GM03348 (cell line): Measurements from ENCODE around the gene AP1B1.
"Not testable (repeated sequence)": the region's sequence is repeated elsewhere in the genome, so short reads cannot be mapped to it uniquely, and the experiment has no call there.

Source experiments
- DNase-seq: peaks from one replicate; pipeline ENCODE4 v3.0.0; 2012; ENCODE audit warnings: low spot score

AP1B1 gene

DNA sequence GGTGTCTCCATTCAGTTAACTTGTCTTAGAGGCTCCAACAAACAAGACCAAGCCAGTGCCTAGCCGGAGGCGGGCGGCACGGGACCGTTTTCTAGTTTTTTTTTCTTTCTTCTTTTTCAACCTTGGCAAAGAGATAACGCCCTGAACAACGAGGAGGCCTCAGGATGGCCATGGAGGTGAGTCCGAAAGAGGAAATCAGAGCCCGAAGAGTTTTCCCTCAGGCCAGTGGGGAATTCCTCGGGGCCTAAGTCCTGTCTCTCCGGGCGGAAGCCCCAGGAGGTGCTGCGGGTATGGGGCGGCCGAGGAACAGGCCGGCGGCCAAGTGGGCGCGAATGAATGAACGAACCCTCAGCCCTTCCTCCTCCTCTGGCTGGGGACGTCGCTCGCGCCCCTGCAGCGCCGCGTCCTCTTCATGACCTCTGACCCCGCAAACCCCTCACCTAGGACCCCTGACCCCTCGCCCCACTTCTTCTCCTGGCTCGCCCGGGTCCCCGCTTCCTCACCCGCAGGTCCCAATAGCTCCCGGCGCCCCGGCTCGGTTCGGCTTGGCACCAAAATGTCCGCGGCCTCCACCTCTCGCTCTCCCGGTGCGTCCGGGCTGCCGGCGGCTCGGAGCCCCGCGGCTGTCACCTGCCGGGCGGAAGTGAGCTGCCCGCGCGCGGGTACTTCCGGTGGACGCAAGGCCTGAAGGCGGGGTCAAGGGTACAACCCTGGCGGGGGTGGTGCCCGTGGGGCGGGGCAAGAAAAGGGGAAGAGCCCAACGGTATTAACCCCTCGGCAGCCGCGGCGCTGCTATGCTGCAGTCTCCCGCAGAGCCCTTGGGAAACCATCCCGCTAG is at the start of gene AP1B1:
TSS of gene AP1B1 (minus strand) at position 650 of the 838 bp plus-strand sequence. CDS start 21,327 bp downstream, outside the sequence.
- DNase-seq, result peak; percentile 98

DNA sequence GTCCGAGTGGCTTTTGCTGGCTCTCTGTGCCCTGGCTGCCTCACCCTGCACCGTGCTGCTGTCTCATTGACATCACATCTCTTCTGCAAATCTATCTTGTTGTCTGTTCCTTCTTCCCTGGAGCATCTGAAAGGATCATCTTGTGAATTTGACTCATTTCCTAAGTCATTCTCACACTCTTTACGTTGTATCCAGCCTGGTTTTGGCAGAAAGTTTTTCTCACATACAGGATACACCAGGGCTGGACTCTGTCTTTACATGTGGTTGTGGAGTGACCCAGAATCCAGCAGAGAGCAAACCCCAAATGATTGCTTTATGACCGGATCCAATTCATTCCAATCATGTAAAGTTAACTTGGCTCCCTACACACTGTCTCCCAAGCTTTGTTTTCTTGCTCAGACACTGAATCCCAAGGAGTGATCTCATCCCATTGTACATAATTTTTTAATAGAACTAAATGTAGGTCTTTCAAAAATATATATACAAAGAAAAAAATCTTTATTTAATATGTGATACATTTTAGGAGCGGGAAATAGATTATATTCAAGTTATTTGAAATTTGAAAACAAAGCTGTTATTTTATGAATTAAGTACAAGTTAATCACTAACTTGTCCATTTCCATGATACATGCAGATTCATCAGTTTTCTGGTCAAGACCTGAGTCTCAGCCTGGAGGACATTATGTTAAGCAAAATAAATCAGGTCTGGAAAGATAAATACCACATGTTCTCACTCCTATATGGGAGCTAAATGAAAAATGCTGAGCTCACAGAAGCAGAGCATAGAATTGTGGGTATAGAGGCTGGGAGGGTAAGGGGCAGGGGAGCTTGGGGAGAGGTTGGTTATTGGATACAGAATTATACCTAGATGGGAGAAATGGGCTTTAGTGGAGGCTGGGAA is 47.1 kb upstream of the AP1B1 start:
- no peak for DNase-seq

DNA sequence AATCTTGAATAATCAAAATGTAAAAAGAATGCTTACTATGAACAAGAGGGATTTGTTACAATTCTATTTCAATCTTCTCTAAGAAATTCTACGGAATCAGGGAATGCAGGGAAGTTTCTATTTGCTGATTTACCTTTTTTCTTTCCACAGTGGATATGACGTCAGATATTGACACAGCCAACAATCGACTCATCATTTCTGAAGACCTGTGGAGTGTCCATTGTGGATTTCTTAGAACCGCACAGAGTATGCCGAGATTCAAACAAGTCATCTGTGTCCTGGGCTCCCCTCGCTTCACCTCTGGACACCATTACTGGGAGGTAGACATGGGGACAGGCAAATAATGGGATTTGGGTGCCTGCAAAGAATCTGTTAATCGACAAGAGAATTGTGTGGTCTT is 45.9 kb upstream of the AP1B1 start:
- no peak for DNase-seq

DNA sequence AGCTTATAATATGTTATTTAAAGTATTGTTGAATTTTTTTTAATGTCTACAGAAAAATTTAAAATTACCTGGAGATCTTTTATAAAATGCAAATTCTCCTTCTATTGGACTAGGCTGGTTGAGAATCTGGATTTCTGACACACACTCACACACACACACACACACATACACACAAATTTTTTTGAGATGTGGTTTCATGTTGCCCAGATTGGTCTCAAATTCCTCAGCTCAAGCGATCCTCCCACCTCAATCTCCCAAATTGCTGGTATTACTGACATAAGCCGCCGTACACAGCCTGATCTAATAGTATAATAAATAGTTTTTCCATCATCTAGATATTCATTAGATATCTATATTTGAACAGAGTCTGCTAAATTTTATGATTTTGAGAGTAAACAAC is 45.5 kb upstream of the AP1B1 start:
- DNase-seq, result no peak

DNA sequence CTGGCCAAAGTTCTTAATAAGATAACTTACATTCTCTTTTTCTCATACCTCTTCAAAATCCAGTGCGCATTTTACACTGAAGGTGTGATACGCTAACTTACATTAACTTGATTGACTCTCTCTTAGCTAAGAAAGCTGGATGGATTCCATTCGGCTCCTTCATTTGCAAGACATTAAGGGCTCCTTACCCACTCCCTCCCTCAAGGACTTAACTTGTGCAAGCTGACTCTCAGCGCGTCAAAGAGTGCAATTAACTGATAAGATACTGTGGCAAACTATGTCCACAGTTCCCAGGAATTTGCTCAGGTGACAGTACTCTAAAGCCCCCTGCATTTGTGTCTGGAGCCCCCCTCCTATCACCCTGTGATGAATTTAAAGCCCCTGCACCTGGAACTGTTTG is 43.6 kb upstream of the AP1B1 start:
- no peak for DNase-seq

DNA sequence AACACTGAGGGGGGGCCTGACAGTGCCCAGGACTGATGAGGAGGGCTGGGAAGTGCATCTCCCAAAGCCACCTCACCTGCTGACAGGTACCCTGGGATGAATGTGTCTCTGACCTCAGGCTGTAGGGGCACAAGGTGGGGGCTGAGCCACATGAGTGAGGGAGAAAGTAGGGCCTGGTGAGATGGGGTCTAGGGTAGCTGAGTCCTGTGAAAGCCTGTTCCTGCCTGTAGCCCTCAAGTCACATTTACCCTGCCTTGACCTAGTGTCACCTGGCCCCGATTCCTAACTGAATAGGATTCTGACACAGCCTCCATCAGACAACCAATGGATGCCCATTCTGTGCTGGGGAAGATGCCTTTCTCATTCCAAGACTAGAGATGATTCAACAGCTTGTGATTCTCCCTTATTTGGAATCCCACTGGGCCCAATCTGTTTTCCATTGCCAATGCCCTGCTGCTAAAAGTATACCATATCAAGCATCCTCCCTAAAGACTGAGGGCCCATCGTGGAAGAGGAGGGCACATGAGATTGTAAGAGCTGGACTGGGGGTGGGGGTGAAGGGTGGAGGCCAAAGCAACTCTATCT is 38.9 kb upstream of the AP1B1 start:
- DNase-seq, result peak; percentile 26

DNA sequence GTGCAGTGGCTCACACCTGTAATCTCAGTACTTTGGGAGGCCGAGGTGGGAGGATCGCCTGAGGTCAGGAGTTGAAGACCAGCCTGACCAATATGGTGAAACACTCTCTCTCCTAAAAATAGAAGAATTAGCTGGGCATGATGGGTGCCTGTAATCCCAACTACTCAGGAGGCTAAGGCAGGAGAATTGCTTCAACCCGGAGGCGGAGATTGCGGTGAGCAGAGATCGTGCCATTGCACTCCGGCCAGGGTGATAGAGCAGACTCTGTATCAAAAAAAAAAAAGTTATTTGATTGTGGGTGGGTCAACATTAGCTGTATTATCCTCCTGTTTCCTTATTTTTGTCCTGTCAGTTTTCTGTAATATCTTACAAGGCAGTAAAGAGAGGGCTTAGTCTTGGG is 38.1 kb upstream of the AP1B1 start:
- DNase-seq, result no peak

DNA sequence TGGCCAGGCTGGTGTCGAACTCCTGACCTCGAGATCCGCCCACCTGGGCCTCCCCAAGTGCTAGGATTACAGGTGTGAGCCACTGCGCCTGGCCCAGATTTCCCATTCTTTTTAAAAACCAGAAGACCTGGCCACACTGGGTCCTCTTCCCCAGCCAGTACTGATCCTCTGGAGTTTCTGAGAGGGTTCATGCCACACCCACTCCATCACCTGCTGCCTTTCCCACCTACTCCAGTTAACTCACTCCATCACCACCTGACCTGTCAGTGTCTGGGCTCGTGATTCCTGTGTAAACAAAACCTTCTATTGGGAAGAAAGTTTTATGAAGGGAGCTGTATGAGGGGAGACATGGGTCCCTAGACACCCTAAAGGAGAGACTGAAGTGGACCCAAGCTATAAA is 30.3 kb upstream of the AP1B1 start:
- not testable (repeated sequence) for DNase-seq

DNA sequence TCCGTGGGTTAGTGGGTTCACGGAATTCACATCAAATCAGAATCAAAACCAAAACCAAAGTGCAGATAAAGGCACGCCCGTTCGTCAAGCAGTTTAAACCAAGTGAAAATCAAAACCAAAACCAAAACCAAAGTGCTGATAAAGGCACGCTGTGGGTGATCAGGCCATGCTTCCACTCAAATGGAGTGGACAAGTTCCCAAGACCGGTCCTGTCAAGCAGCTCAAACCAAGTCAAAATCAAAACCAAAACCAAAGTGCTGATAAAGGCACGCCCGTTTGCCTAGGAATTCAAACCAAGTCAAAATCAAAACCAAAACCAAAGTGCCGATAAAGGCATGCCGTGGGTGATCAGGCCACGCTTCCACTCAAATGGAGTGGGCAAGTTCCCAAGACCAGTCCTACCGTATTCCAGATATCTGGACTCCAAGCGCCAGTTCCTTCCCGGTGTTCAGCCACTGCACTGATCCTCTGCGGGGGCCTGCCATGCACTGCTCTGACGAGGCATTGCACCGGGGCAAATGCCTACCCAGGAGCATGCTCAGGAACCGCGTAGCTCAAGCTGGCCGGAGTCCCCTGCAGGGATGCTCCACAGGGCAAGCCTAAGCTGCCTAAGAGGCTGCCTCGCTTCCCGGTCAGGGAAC is 26.7 kb upstream of the AP1B1 start:
- not testable (repeated sequence) for DNase-seq

DNA sequence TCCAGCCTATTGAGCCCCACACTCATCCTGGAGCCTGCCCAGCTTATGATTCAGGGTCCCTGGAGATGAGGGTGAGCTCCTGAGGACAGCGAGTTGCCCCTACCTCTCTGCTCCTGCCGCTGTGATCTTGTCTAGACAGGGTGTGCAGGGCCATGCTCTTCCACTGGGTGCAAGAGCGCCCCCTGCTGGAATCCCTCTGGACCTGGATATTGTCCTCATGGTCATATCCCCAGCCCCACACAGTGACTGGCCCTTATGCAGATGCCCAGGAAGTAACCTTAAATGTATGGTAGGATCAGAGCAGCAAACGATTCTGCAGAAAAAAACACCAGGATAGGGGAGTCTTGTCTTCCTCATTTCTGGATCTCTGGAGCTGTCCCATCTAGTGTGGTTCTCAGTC is 24.4 kb upstream of the AP1B1 start:
- DNase-seq, result not testable (repeated sequence)

DNA sequence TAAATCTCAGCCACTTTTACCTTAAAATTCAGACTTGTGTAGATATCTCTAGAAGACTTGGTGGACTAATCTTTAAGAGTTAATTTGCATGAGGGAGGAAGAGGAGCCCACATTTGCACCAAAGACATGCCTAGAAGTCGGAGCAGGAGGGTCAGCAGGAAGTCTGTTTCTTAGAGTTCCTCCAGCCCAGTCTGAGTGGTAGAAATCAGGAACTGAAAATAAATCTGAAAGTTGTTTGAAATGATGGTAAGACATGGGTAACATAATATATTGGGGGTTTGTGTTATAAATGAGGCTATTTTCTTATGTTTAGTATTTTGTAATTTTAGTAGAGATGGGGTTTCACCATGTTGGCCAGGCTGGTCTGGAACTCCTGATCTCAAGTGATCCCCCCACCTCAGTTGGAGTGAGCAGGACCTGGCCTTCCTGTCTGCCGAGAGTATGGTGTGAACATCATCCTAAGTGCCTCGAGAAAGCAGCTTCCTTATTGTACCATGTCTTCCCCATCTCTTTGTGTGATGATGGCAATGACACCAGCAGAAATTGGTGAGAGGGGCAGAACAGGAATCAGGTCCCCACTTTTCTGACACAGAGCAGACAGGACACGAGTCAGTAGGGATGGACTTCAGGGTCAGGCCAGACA is 23.3 kb upstream of the AP1B1 start:
- not testable (repeated sequence) for DNase-seq

DNA sequence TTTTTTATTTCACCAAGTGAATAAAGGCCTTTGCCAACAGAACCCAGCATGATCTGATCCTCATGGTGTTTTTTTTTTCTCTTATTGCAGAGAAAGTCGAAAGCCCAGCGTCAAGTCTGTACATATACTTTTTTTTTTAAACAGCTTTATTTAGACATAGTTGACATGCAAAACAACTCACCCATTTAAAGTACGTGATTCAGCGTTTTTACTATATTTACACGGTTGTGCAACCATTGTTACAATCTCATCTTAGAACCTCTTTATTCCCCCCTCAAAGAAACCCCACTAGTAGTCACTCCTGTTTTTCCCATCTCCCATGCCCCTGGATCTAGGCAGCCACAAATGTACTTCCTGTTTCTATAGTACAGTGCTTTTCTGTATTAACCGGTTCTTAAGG is 20.6 kb upstream of the AP1B1 start:
- no peak for DNase-seq

DNA sequence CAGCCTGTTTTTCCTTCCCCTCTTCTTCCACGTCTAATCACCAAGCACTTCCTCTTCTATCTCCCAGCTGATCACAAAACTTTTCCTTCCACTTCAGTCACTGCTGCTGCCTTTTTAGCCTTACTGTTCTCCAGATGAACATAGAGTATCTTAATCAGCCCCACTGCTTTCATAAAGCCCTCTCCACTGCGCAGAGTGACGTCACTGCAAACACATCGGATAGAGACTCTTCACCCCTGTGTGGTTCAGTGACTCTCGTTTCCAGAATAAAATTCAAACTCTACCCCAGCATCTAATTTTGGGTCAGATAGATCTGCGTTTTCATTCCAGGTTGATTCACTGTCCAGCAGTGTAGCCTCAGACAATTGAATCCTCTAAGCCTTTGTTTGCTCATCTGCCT is 13.2 kb upstream of the AP1B1 start:
- not testable (repeated sequence) for DNase-seq

DNA sequence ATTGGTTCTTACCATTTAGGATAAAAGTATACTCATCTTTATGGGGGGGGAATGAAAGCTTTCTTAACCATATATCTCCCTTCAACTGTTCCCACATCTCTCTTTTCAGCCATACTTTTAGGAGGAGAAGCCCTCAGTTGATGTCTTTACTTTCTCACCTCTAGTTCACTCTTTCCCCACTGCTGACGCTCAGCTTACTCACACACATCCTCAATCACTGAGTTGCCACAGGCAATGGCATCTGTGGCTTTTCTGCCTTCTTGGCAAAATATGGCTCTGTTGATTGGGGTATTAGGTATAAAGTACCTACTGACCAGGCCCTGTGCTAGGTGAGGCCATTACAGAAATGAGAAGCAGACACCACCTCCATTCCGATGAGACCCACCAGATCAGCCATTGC is 12.2 kb upstream of the AP1B1 start:
- DNase-seq, result no peak

DNA sequence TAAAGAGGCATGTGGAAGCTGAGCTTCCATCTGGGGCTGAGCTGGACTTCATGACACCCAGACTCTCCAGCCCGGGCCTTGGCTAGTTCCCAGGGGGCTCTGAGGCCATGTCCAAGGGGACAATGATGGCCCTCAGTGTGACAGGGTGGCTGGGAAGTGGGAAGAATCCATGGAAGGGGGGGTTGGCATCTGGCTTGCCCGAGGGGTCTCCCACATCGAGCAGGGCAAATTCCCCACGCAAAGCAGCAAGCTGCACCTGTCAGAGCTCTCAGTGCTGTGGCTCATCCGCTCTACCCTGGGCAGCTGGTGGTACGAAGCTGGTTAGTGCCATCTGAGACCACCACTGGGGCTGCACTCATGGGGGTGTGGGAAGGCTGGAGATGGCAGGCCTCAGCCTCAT is 9.4 kb upstream of the AP1B1 start:
- DNase-seq, result no peak

DNA sequence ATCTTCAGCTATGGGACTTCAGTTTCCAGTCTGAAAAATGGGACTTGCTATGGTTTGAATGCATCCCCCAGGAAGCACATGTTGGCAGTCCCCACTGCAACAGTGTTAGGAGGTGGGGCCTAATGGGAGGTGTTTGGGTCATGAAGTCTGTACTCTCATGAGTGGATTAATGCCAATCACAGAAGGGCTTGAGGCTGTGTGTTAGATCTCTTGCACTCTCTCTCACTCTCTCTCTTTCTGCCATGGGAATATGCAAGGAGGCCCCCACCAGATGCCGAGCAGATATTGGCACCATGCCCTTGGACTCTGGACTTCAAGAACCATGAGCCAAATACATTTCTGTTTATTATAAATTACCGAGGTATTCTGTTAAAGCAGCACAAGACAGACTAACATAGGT is 7.8 kb upstream of the AP1B1 start:
- no peak for DNase-seq

DNA sequence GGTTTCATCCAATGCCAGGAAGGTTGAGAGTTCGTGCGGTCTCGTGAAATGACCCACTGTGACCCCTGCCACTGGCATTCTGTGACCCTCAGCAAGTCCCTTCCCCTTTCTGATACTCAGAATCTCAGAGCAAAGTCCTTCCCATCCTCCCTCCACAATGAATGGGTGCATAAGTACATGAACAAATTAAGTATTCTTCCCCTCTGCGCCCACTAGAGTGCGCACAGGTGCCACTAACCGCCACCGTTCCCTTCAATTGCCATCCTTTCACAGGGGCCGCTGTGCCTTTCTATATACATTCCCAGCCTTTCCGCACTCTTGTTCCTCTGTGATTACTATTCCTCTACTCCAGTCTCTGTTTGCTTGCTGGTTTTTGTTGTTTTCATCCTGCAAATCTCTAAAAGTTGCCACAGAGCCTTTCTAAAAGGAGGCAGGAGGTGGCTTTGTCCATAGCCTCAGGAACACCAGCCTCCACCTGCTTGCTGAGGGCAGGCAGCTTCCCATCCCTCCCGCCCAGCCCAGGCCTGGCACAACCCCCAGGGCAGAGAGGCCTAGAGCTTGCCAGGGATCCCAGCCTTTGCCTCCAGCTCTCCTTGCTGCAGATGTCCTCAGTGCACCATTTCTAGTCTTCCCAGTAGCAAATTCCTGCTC is 6.7 kb upstream of the AP1B1 start:
- peak; percentile 82 for DNase-seq

DNA sequence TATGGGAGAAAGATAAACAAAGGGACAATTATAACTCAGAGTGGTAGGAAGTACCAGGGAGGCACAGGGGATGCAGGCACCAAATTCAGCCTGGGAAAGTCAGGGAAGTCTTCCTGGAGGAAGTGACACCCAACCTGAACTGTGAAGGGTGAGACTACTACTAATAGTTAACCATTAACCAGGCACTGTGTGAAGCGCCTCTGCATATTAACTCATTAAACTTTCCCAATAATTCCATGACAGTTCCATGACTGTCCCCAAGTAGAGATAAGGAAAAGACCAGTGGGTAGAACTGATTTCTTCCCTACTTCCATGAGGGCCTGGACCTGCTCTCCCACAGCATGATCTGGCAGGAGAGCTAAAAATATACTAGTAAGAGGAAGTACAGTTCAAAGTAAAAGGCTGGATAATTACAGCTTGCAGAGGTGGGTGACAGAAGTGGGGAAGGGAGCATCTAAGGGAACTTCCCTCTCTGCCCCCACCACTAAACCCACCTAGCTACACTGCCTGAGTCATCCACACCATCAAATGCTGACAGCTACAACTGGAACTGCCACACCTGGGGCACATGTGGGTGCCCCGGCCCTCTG is 4.7 kb upstream of the AP1B1 start:
- no peak for DNase-seq

DNA sequence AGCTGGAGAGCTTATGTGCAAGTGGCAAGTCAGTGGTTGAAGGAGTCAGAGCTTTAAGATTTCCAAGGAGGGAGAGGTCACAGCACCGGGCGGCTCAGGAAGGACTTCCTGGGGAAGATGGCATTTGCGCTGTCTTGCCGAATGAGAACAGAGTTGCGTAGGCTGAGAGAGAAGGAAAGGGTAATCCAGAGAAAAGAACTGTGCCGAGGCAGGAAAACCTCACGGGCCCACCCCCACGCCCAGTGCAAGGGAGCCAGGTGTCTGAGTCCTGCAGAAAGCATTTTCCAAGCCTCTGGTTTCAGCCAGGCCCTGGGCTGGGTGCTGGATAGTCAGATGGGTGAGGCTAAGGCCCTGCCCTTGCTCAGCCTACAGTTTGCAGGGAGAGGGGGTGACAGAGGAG is 3.2 kb upstream of the AP1B1 start:
- DNase-seq, result no peak

DNA sequence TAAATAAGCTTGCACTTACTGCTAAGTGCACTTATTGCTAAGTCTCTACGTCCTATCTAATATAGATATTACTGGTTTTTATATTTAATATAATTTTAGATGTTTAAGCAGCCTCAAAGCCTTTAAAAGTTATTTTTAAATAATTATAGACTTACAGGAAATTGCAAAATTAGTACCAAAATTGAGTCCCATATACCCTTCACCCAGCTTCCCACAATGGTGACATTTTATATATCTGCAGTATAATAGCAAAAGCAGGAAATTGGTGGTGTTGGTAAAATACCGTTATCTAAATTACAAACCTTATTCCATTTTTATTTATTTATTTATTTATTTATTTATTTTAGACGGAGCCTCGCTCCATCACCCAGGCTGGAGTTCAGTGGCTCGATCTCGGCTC is 1.9 kb upstream of the AP1B1 start:
- no peak for DNase-seq

DNA sequence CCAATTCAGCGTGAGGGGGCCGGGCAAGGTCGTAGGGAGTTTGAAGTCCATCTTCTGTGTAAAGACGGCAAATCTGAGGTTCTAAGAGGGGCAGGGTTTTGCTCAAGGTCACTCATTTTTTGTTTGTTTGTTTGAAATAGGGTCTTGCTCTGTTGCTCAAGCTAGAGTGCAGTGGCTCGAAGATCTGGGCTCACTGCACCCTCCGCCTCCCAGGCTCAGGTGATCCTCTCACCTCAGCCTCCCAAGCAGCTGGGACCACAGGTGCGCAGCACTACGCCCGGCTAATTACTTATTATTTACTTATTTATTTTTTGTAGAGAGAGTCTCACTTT is 355 bp upstream of the AP1B1 start:
- DNase-seq, result no peak
